NT2/D1 (cell line): Measurements from ENCODE around the gene SLC22A5.
"Not testable (repeated sequence)": the region's sequence is repeated elsewhere in the genome, so short reads cannot be mapped to it uniquely, and the experiment has no call there.

Source experiments
- DNase-seq: peaks from one replicate; pipeline ENCODE4 v3.0.0-alpha.2; 2011; ENCODE audit warnings: low read depth, low spot score
- H3K27me3 ChIP-seq: 2 replicates; pipeline ENCODE4 v1.6.0; 2011; ENCODE audit warnings: mild to moderate bottlenecking; ENCODE audit not compliant: insufficient read length, insufficient read depth
- H3K36me3 ChIP-seq: 2 replicates; pipeline ENCODE4 v1.6.1; 2011; ENCODE audit warnings: mild to moderate bottlenecking, low read length, mixed read lengths; ENCODE audit not compliant: insufficient read depth, insufficient read length
- H3K4me1 ChIP-seq: 2 replicates; pipeline ENCODE4 v1.5.1; 2011; ENCODE audit not compliant: insufficient read depth, insufficient read length
- H3K4me3 ChIP-seq: 2 replicates; pipeline ENCODE4 v1.5.1; 2011; ENCODE audit warnings: low read depth; ENCODE audit not compliant: insufficient read length
- H3K9ac ChIP-seq: 2 replicates; pipeline ENCODE4 v1.6.0; 2011; ENCODE audit warnings: low read depth; ENCODE audit not compliant: insufficient read length
- H3K9me3 ChIP-seq: 2 replicates; pipeline ENCODE4 v1.5.1; 2011; ENCODE audit warnings: mild to moderate bottlenecking, low read length; ENCODE audit not compliant: insufficient read depth
- SUZ12 ChIP-seq: IDR thresholded peaks from 2 replicates; pipeline ENCODE4 v1.6.1; 2011; ENCODE audit not compliant: insufficient read length, insufficient read depth; ENCODE audit errors: extremely low read depth
- YY1 ChIP-seq: IDR thresholded peaks from 2 replicates; pipeline ENCODE4 v1.6.1; 2011; ENCODE audit not compliant: insufficient read length, insufficient read depth
- ZNF274 ChIP-seq: IDR thresholded peaks from 2 replicates; pipeline ENCODE4 v1.6.1; 2011; ENCODE audit warnings: mild to moderate bottlenecking, low read depth, low read length

Gene SLC22A5

GRCh38 chr5:132397224-132397623, 27.7 kb downstream of the SLC22A5 start:
- TF ChIP-seq ZNF274 (no peak), YY1 (no peak), SUZ12 (no peak)
- H3K4me3 ChIP-seq = no peak overlapping the region
- H3K9me3 ChIP-seq = no peaks in the 10 kb centered on the region
- H3K27me3 ChIP-seq = no peaks in the 10 kb centered on the region
- no peak for DNase-seq
- H3K4me1 ChIP-seq = no peaks in the 10 kb centered on the region
- H3K9ac ChIP-seq = no peak overlapping the region
- H3K36me3 ChIP-seq = peaks cover 4% of the 10 kb centered on the region

DNA sequence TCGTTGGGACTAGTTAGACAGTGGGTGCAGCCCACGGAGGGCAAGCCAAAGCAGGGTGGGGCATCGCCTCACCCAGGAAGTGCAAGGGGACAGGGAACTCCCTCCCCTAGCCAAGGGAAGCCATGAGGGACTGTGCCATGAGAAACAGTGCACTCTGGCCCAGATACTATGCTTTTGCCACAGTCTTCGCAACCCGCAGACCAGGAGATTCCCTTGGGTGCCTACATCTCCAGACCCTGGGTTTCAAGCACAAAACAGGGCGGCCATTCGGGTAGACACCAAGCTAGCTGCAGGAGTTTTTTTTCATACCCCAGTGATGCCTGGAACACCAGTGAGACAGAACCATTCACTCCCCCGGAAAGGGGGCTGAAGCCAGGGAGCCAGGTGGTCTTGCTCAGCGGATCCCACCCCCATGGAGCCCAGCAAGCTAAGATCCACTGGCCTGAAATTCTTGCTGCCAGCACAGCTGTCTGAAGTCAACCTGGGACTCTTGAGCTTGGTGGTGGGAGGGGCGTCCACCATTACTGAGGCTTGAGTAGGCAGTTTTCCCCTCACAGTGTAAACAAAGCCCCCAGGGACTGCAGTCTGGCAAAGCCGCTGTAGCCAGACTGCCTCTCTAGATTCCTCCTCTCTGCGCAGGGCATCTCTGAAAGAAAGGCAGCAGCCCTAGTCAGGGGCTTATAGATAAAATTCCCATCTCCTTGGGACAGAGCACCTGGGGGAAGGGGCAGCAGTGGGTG, 28.6 kb downstream of the SLC22A5 start:
- H3K4me3 ChIP-seq, H3K36me3 ChIP-seq, DNase-seq: not testable (repeated sequence)

GRCh38 chr5:132404041-132404440, 34.5 kb downstream of the SLC22A5 start:
- H3K27me3 ChIP-seq, DNase-seq, H3K9me3 ChIP-seq, H3K4me3 ChIP-seq, H3K9ac ChIP-seq, H3K4me1 ChIP-seq, H3K36me3 ChIP-seq: not testable (repeated sequence)

More for the DNA sequence above, 28.6 kb downstream of the SLC22A5 start:
- not testable (repeated sequence) for H3K4me1 ChIP-seq, H3K27me3 ChIP-seq, H3K9me3 ChIP-seq, H3K9ac ChIP-seq

DNA sequence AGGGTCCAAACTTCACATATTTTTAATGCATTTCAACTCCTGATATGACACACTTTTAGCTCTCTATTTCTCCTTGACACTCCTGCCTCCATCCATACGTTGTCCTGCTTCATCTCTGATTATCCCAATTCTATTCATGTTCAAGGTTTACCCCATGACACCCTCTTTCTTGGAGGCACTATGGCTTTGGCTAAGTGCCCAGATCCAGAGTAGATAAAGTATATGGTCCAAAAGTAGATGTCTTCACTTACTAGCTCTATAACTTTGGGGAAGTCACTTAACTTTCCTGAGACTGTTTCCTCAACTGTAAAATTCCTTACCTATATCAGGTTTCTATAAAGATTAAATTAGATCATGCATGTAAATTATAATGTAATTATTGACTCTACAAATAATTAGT, 36.1 kb downstream of the SLC22A5 start:
- Histone ChIP-seq H3K9ac (no peak overlapping the region), H3K4me3 (no peak overlapping the region), H3K27me3 (peaks cover 12% of the 10 kb centered on the region), H3K4me1 (no peaks in the 10 kb centered on the region), H3K9me3 (peaks cover 6% of the 10 kb centered on the region; the same call in 1 of the 2 replicates), H3K36me3 (no peaks in the 10 kb centered on the region)
- TF ChIP-seq ZNF274 = no peak
- TF ChIP-seq SUZ12 = no peak
- no peak for TF ChIP-seq YY1
- no peak for DNase-seq

GRCh38 chr5:132406144-132406783, 36.8 kb downstream of the SLC22A5 start:
- Histone ChIP-seq H3K9ac (no peak overlapping the region), H3K27me3 (peaks cover 12% of the 10 kb centered on the region), H3K36me3 (no peaks in the 10 kb centered on the region), H3K4me3 (no peak overlapping the region), H3K4me1 (peaks cover 2% of the 10 kb centered on the region), H3K9me3 (peaks cover 6% of the 10 kb centered on the region; the same call in 1 of the 2 replicates)
- no peak for DNase-seq
- TF ChIP-seq SUZ12 (no peak), ZNF274 (no peak), YY1 (no peak)

DNA sequence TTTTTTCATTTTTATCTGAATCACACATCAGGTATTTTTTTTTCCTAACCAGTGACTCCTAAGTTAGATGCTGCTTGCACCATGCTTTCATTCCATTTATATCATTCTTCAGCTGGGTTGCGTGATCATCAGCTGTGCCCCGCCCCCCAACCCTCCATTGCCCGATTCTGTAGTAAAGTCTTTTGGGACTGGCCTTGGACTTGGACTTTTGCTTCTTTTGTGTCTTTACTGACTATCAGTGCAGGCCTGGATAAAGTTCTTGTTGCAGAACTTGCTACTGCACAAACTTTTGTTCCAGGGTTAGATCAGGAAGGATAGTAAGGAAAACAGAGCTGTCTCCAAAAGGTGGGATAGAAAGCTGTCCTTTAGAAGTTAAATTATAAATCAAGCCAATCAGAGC, 38.5 kb downstream of the SLC22A5 start:
- no peak for DNase-seq
- Histone ChIP-seq H3K4me3 (no peak overlapping the region), H3K9ac (no peak overlapping the region), H3K27me3 (peaks cover 12% of the 10 kb centered on the region), H3K9me3 (peaks cover 6% of the 10 kb centered on the region; the same call in 1 of the 2 replicates), H3K36me3 (no peaks in the 10 kb centered on the region), H3K4me1 (peaks cover 3% of the 10 kb centered on the region)
- no peak for TF ChIP-seq ZNF274
- TF ChIP-seq YY1 = no peak
- no peak for TF ChIP-seq SUZ12

DNA sequence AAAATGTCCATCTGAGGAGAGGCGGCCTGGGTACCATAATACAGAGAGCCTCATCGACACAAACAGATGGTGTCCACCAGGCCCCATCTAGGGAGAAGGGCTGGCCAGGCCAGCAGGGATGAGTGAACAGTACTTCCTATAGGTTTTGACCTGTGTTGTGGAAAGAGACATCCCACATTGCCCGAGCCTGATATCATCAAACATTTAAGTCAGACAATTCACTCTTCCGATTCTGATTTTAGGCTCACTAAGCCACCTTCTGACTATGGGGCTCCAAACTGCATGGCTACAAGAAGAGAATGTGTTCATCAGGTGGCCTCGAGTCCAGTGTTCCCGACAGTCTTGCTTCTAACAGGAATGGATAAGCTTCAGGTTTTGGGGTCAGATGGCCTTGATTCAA, 38.9 kb downstream of the SLC22A5 start:
- H3K36me3 ChIP-seq = no peaks in the 10 kb centered on the region
- TF ChIP-seq SUZ12 (no peak), ZNF274 (no peak), YY1 (no peak)
- peaks cover 6% of the 10 kb centered on the region; the same call in 1 of the 2 replicates for H3K9me3 ChIP-seq
- H3K4me3 ChIP-seq = no peak overlapping the region
- H3K9ac ChIP-seq = no peak overlapping the region
- H3K27me3 ChIP-seq = peaks cover 12% of the 10 kb centered on the region
- DNase-seq = no peak
- H3K4me1 ChIP-seq = peaks cover 3% of the 10 kb centered on the region
